A549 (cell line): ENCODE measurements around the gene DDX59. TPM values are rescaled to one million over a fixed set of nuclear protein-coding genes. Genes with fewer than 3 reads are reported as not detected.

Experiments used
- ATAC-seq, 2 experiments: fragments of 200-7000 bp in 1 of 2; fragments of >200 bp in 1 of 2; cut with Nextera tagmentation in 1 of 2; cut with Tn5 transposase in 1 of 2; 3 replicates each; pipeline versions ENCODE4 v1.8.0 to v1.9.1; 2018 to 2020; ENCODE audit warnings: mild to moderate bottlenecking in 1 of 2, moderate library complexity in 1 of 2
- CTCF ChIA-PET: fragments of 300-600 bp; sonication (Branson Sonifier 250); formaldehyde crosslinking; extraction: SDS; loops from one replicate; lab custom pipeline; 2021; ENCODE audit warnings: antibody characterized with exemption, inconsistent platforms; lab: Yijun Ruan, JAX
- POLR2A ChIA-PET: fragments of 350-600 bp; formaldehyde crosslinking; extraction: SDS; loops from one replicate; lab custom pipeline; 2021; ENCODE audit warnings: antibody characterized with exemption, inconsistent platforms; lab: Yijun Ruan, JAX
- DNase-seq, 2 experiments: peaks; one replicate each; pipeline versions ENCODE4 v3.0.0 to v3.0.0-alpha.2; 2011 to 2016; ENCODE audit warnings: low read depth in 1 of 2, low spot score in 1 of 2
- FAIRE-seq: peaks from 2 replicates; lab custom pipeline; 2011; peaks lifted over from hg19 to GRCh38; lab: Jason Lieb, UNC
- H3K27ac ChIP-seq, 2 experiments: fragments of >200 bp; sonication (Bioruptor Twin); formaldehyde crosslinking; 3 replicates each; pipeline ENCODE4 v1.5.1; 2016 to 2017
- H3K4me1 ChIP-seq: fragments of >200 bp; sonication (Bioruptor Twin); formaldehyde crosslinking; 3 replicates; pipeline ENCODE4 v1.6.1; 2016
- H3K4me2 ChIP-seq: fragments of >200 bp; sonication (Bioruptor Twin); formaldehyde crosslinking; 3 replicates; pipeline ENCODE4 v1.6.1; 2016
- H3K4me3 ChIP-seq: fragments of >200 bp; sonication (Bioruptor Twin); formaldehyde crosslinking; 3 replicates; pipeline ENCODE4 v1.5.1; 2016
- H3K9me3 ChIP-seq: fragments of >200 bp; sonication (Bioruptor Twin); formaldehyde crosslinking; 3 replicates; pipeline ENCODE4 v1.6.1; 2016
- BHLHE40 ChIP-seq: IDR thresholded peaks from 2 replicates; pipeline ENCODE4 v1.6.1; 2012; ENCODE audit warnings: low read depth, low read length, inconsistent platforms
- CHD2 ChIP-seq: fragments of 150-350 bp; IDR thresholded peaks from 2 replicates; pipeline ENCODE4 v1.6.1; 2014; ENCODE audit warnings: low read length; ENCODE audit not compliant: partially characterized antibody
- CHD4 ChIP-seq: fragments of 200-600 bp; sonication (generic); IDR thresholded peaks from 2 replicates; pipeline ENCODE4 v1.6.1; 2016; ENCODE audit warnings: antibody characterized with exemption, mild to moderate bottlenecking, borderline replicate concordance
- CTCF ChIP-seq: fragments of >200 bp; sonication (Bioruptor Twin); formaldehyde crosslinking; IDR thresholded peaks from 3 replicates; pipeline ENCODE4 v1.5.1; 2016
- EP300 ChIP-seq, 2 experiments: fragments of >200 bp; sonication (Bioruptor Twin); formaldehyde crosslinking; IDR thresholded peaks; 2 replicates in 1 of 2; 3 replicates in 1 of 2; pipeline ENCODE4 v1.6.1; 2016 to 2017
- ESRRA ChIP-seq: fragments of 150-350 bp; IDR thresholded peaks from 2 replicates; pipeline ENCODE4 v1.6.1; 2014; ENCODE audit warnings: mild to moderate bottlenecking, low read length, borderline replicate concordance
- FOXS1 ChIP-seq: fragments of 250-450 bp; sonication (Bioruptor Pico); IDR thresholded peaks from 2 replicates; pipeline ENCODE4 v1.5.0; 2020; ENCODE audit warnings: mild to moderate bottlenecking, moderate library complexity
- GATA3 ChIP-seq: IDR thresholded peaks from 2 replicates; pipeline ENCODE4 v1.6.1; 2012; ENCODE audit warnings: borderline replicate concordance
- HOXB13 ChIP-seq: fragments of 250-450 bp; sonication (Bioruptor Pico); IDR thresholded peaks from 2 replicates; pipeline ENCODE4 v1.5.0; 2020; ENCODE audit warnings: low read depth, mild to moderate bottlenecking, moderate library complexity
- HOXB5 ChIP-seq: fragments of 250-450 bp; sonication (Bioruptor Pico); IDR thresholded peaks from 2 replicates; pipeline ENCODE4 v1.5.0; 2020; ENCODE audit warnings: mild to moderate bottlenecking, moderate library complexity
- JUN ChIP-seq, 2 experiments: fragments of >200 bp; sonication (Bioruptor Twin); formaldehyde crosslinking; IDR thresholded peaks; 2 replicates in 1 of 2; 3 replicates in 1 of 2; pipeline ENCODE4 v1.6.1; 2016 to 2017
- KDM1A ChIP-seq: fragments of 200-600 bp; sonication (generic); IDR thresholded peaks from 2 replicates; pipeline ENCODE4 v1.6.1; 2016; ENCODE audit warnings: low read depth, mild to moderate bottlenecking
- KDM5A ChIP-seq: fragments of 200-600 bp; sonication (generic); IDR thresholded peaks from 2 replicates; pipeline ENCODE4 v1.6.1; 2016; ENCODE audit warnings: antibody characterized with exemption, mild to moderate bottlenecking
- MAZ ChIP-seq: fragments of 150-350 bp; IDR thresholded peaks from 2 replicates; pipeline ENCODE4 v1.6.1; 2014; ENCODE audit warnings: antibody characterized with exemption, low read depth, low read length, borderline replicate concordance
- MYC ChIP-seq: IDR thresholded peaks from 2 replicates; pipeline ENCODE4 v1.6.1; 2012; ENCODE audit warnings: mild to moderate bottlenecking, inconsistent platforms, low read length, improper control_type of control experiment, borderline replicate concordance
- NPAS2 ChIP-seq: fragments of 250-450 bp; sonication (Bioruptor Pico); IDR thresholded peaks from 2 replicates; pipeline ENCODE4 v1.8.0; 2022; ENCODE audit warnings: mild to moderate bottlenecking, moderate library complexity, borderline replicate concordance
- RARB ChIP-seq: fragments of 250-450 bp; sonication (Bioruptor Pico); IDR thresholded peaks from 2 replicates; pipeline ENCODE4 v1.8.0; 2021; ENCODE audit warnings: mild to moderate bottlenecking, moderate library complexity
- RNF2 ChIP-seq: fragments of 200-600 bp; sonication (generic); IDR thresholded peaks from 2 replicates; pipeline ENCODE4 v1.6.1; 2016; ENCODE audit warnings: low read depth, mild to moderate bottlenecking, antibody characterized with exemption, moderate library complexity, borderline replicate concordance
- TP53 ChIP-seq: fragments of 250-450 bp; sonication (Bioruptor Pico); IDR thresholded peaks from 2 replicates; pipeline ENCODE4 v1.5.0; 2021; ENCODE audit warnings: mild to moderate bottlenecking, moderate library complexity
- ZNF302 ChIP-seq: fragments of 250-450 bp; sonication (Bioruptor Pico); IDR thresholded peaks from 2 replicates; pipeline ENCODE4 v1.9.0; 2021; ENCODE audit warnings: inconsistent platforms, mild to moderate bottlenecking, moderate library complexity
- WGBS: methylation state at CpG from one replicate; pipeline ENCODE4 v1.1.6; 2017; ENCODE audit errors: missing lambda C conversion rate; 5-methylcytosine and 5-hydroxymethylcytosine counted together
- polyA plus RNA-seq, 4 experiments: library from polyadenylated mRNA; depleted of rRNA in 3 of 4; stranded (reverse); fragments of >200 nt; fragmentation: RNase III in 1 of 4; extraction: RNeasy Plus Mini Kit Qiagen cat#74134 plus additional on column Dnase treatment in 1 of 4; gene quantifications; 2 replicates in 3 of 4; 3 replicates in 1 of 4; pipeline ENCODE4 v1.2.3, GENCODE V29; 2011 to 2017
- TF ChIP-seq, protein P1 (sequence below): fragments of 450-650 bp; IDR thresholded peaks from 2 replicates; pipeline ENCODE4 v1.6.1; 2014; ENCODE audit warnings: antibody characterized with exemption
- TF ChIP-seq, protein P2 (sequence below): fragments of >200 bp; sonication (Bioruptor Twin); formaldehyde crosslinking; IDR thresholded peaks from 3 replicates; pipeline ENCODE4 v1.6.1; 2016
- TF ChIP-seq, protein P3 (sequence below): fragments of >200 bp; sonication (Bioruptor Twin); formaldehyde crosslinking; IDR thresholded peaks from 2 replicates; pipeline ENCODE4 v1.6.1; 2016
- TF ChIP-seq, protein P4 (sequence below): IDR thresholded peaks from 2 replicates; pipeline ENCODE4 v1.6.1; 2012; ENCODE audit warnings: low read depth, borderline replicate concordance
- TF ChIP-seq, protein P5 (sequence below): IDR thresholded peaks from 2 replicates; pipeline ENCODE4 v1.6.1; 2012

DDX59 gene
- polyA plus RNA-seq, 2 of the 4 experiments (the other 2 are of a cell fraction): 16.6 to 42.9 TPM

- ChIA-PET POLR2A (no interaction called here), CTCF (interaction anchor here (0.7 kb wide), 1 partner anchor 126 kb away, joined by 4 read pairs; no protein-coding TSS in a partner anchor)
- Histone ChIP-seq H3K9me3 (no peaks in the 10 kb centered on the region), H3K4me2 (no peak overlapping the region), H3K4me3 (no peak overlapping the region), H3K27ac (no peak overlapping the region), H3K4me1 (no peaks in the 10 kb centered on the region)
- DNase-seq (peak in 1 of 2 experiments; percentile 16), FAIRE-seq (no peak), ATAC-seq (peak in 1 of 2 experiments; percentile 51; a peak in 1 of 6 replicates)
- TF ChIP-seq, protein P1, sequence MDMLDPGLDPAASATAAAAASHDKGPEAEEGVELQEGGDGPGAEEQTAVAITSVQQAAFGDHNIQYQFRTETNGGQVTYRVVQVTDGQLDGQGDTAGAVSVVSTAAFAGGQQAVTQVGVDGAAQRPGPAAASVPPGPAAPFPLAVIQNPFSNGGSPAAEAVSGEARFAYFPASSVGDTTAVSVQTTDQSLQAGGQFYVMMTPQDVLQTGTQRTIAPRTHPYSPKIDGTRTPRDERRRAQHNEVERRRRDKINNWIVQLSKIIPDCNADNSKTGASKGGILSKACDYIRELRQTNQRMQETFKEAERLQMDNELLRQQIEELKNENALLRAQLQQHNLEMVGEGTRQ: peak; percentile 53; the same call in 1 of the 2 replicates
- no peak for TF ChIP-seq TP53 (CRISPR knock-in tag)
Observed at GRCh38 chr1:200693327-200693726, 23.6 kb upstream of the DDX59 start.

- CTCF ChIA-PET: interaction anchor here (0.6 kb wide), 1 partner anchor 65 kb away, joined by 3 read pairs; no protein-coding TSS in a partner anchor
- no peaks in the 10 kb centered on the region for H3K4me1 ChIP-seq
- POLR2A ChIA-PET: no interaction called here
- H3K4me2 ChIP-seq: no peak overlapping the region
- H3K4me3 ChIP-seq: no peak overlapping the region
- no peaks in the 10 kb centered on the region for H3K9me3 ChIP-seq
- no peak overlapping the region for H3K27ac ChIP-seq
- FAIRE-seq (no peak), DNase-seq (no peak), ATAC-seq (no peak)
- TF ChIP-seq CHD2 (no peak), MAZ (no peak), CHD4 (no peak), BHLHE40 (no peak), NPAS2 (CRISPR knock-in tag) (no peak), MYC (no peak), ESRRA (no peak), CTCF (no peak), RNF2 (no peak), HOXB5 (no peak), KDM1A (no peak), JUN (IDR thresholded peaks at IDR 0.05) (no peak), EP300 (IDR thresholded peaks at IDR 0.05) (no peak), RARB (no peak)
- TF ChIP-seq, protein P2, sequence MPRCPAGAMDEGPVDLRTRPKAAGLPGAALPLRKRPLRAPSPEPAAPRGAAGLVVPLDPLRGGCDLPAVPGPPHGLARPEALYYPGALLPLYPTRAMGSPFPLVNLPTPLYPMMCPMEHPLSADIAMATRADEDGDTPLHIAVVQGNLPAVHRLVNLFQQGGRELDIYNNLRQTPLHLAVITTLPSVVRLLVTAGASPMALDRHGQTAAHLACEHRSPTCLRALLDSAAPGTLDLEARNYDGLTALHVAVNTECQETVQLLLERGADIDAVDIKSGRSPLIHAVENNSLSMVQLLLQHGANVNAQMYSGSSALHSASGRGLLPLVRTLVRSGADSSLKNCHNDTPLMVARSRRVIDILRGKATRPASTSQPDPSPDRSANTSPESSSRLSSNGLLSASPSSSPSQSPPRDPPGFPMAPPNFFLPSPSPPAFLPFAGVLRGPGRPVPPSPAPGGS: no peak
- TF ChIP-seq, protein P3, sequence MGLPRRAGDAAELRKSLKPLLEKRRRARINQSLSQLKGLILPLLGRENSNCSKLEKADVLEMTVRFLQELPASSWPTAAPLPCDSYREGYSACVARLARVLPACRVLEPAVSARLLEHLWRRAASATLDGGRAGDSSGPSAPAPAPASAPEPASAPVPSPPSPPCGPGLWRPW: no peak
- TF ChIP-seq, protein P4, sequence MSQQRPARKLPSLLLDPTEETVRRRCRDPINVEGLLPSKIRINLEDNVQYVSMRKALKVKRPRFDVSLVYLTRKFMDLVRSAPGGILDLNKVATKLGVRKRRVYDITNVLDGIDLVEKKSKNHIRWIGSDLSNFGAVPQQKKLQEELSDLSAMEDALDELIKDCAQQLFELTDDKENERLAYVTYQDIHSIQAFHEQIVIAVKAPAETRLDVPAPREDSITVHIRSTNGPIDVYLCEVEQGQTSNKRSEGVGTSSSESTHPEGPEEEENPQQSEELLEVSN: no peak
- WGBS: 80% methylated on average over 1 of the region's 1 CpG
Observed at GRCh38 chr1:200692316-200692715, 22.6 kb upstream of the DDX59 start.

DNA sequence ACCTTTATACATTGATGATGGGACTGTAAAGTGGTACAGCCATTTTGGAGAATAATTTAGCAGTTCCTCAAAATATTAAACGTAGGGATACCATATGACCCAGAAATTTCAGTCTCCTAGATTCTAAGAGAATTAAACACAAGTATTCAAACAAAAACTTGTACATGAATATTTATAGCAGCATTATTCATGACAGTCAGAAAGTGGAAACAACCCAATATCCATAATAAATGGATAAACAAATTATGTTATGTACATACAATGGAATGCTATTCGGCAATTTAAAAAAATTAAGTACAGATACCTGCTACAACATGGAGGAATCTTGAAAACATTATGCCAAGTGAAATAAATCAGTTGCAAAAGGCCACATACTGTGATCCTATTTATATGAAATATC, 16.9 kb upstream of the DDX59 start:
- TF ChIP-seq KDM5A (no peak), ZNF302 (CRISPR knock-in tag) (no peak), HOXB13 (no peak), GATA3 (no peak), EP300 (IDR thresholded peaks at IDR 0.05) (no peak), RNF2 (no peak), FOXS1 (CRISPR knock-in tag) (no peak), RARB (no peak)
- TF ChIP-seq, protein P5, sequence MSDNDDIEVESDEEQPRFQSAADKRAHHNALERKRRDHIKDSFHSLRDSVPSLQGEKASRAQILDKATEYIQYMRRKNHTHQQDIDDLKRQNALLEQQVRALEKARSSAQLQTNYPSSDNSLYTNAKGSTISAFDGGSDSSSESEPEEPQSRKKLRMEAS: no peak
- TF ChIP-seq, protein P2: no peak
- FAIRE-seq (no peak), ATAC-seq (no peak), DNase-seq (no peak)
- Histone ChIP-seq H3K27ac (no peak overlapping the region), H3K4me2 (no peak overlapping the region), H3K9me3 (no peaks in the 10 kb centered on the region), H3K4me3 (no peak overlapping the region), H3K4me1 (0 out of 3 replicates have a peak, but pooled peaks cover 2% of the 10 kb centered on the region)
- ChIA-PET POLR2A (no interaction called here), CTCF (interaction anchor here (0.6 kb wide), 1 partner anchor 180 kb away, joined by 3 read pairs; no protein-coding TSS in a partner anchor)
- WGBS: 23% methylated on average over 2 of the region's 2 CpGs
